GM12878 (cell line): ENCODE data around the gene HSPA4. TPM values are rescaled to one million over a fixed set of nuclear protein-coding genes. Genes with fewer than 3 reads are reported as not detected.
A peak's percentile ranks its signal among the peaks of the same experiment; 100 is the strongest.

Source experiments
- ATAC-seq: fragments of 200-7000 bp; cut with Tn5 transposase; 3 replicates; pipeline ENCODE4 v1.9.1; 2020; ENCODE audit warnings: mild to moderate bottlenecking, moderate library complexity
- BruUV-seq: library from RNA; stranded (reverse); fragments of 400-500 nt; replicated peaks from 2 replicates; lab custom pipeline; 2021; lab: Mats Ljungman, UMichigan
- CTCF ChIA-PET: fragments of 300-600 bp; sonication (Branson Sonifier 250); formaldehyde crosslinking; extraction: SDS; loops from one replicate; lab custom pipeline; 2021; ENCODE audit warnings: inconsistent platforms; lab: Yijun Ruan, JAX
- POLR2A ChIA-PET: fragments of 350-600 bp; formaldehyde crosslinking; extraction: SDS; loops from one replicate; lab custom pipeline; 2021; ENCODE audit warnings: inconsistent platforms; lab: Charles Lee
- RAD21 ChIA-PET: fragments of 300-600 bp; sonication (Branson Sonifier 250); formaldehyde crosslinking; loops from one replicate; lab custom pipeline; 2023; ENCODE audit warnings: antibody characterized with exemption; ENCODE audit not compliant: unreplicated experiment; lab: Charles Lee
- SMC1A ChIA-PET: fragments of 300-600 bp; sonication (Branson Sonifier 250); formaldehyde crosslinking; loops from one replicate; lab custom pipeline; 2023; ENCODE audit not compliant: unreplicated experiment, uncharacterized antibody; lab: Charles Lee
- DNase-seq: peaks from one replicate; pipeline ENCODE4 v3.0.0-alpha.2; 2011; ENCODE audit warnings: low read depth, low spot score
- FAIRE-seq: peaks from 3 replicates; lab custom pipeline; 2011; peaks lifted over from hg19 to GRCh38; lab: Jason Lieb, UNC
- H2AFZ ChIP-seq: 2 replicates; pipeline ENCODE4 v1.6.0; 2011; ENCODE audit warnings: low read depth, low read length, control low read depth; ENCODE audit not compliant: control insufficient read depth
- H3K27ac ChIP-seq: 2 replicates; pipeline ENCODE4 v1.5.1; 2011; ENCODE audit warnings: control low read depth; ENCODE audit not compliant: control insufficient read depth, insufficient read depth
- H3K27me3 ChIP-seq, 2 experiments: replicated peaks in 1 of 2; 2 replicates each; pipeline versions ENCODE4 v1.6.0 to v1.6.1; 2011; ENCODE audit warnings: low read length in 1 of 2; ENCODE audit not compliant: control insufficient read depth in 2 of 2, insufficient read depth in 2 of 2
- H3K36me3 ChIP-seq, 2 experiments: 2 replicates each; pipeline ENCODE4 v1.5.1; 2011; ENCODE audit warnings: low read length in 1 of 2; ENCODE audit not compliant: control insufficient read depth in 2 of 2, insufficient read depth in 2 of 2
- H3K4me1 ChIP-seq: 2 replicates; pipeline ENCODE4 v1.6.1; 2011; ENCODE audit warnings: mild to moderate bottlenecking, low read length, moderate library complexity, mixed read lengths; ENCODE audit not compliant: control insufficient read depth, insufficient read depth
- H3K4me2 ChIP-seq: 2 replicates; pipeline ENCODE4 v1.6.0; 2011; ENCODE audit warnings: control low read depth; ENCODE audit not compliant: control insufficient read depth, insufficient read depth
- H3K4me3 ChIP-seq: fragments of 200-600 bp; sonication (generic); 2 replicates; pipeline ENCODE4 v1.5.1; 2016
- H3K79me2 ChIP-seq: 2 replicates; pipeline ENCODE4 v1.6.0; 2011; ENCODE audit warnings: low read length; ENCODE audit not compliant: control insufficient read depth, insufficient read depth
- H3K9ac ChIP-seq: 2 replicates; pipeline ENCODE4 v1.8.0; 2011; ENCODE audit warnings: low read length, control low read depth, mixed read lengths; ENCODE audit not compliant: control insufficient read depth, insufficient read depth
- H3K9me3 ChIP-seq: replicated peaks from 3 replicates; pipeline ENCODE4 v1.5.1; 2011; ENCODE audit warnings: mild to moderate bottlenecking, low read length; ENCODE audit not compliant: control insufficient read depth, insufficient read depth
- H4K20me1 ChIP-seq: 2 replicates; pipeline ENCODE4 v1.6.0; 2011; ENCODE audit not compliant: control insufficient read depth, insufficient read depth
- BACH1 ChIP-seq: fragments of 450-650 bp; IDR thresholded peaks from 2 replicates; pipeline ENCODE4 v1.6.1; 2017; ENCODE audit warnings: mild to moderate bottlenecking, borderline replicate concordance
- BHLHE40 ChIP-seq, 2 experiments: fragments of 450-650 bp in 1 of 2; IDR thresholded peaks; 2 replicates each; pipeline ENCODE4 v1.6.1; 2011 to 2017; ENCODE audit warnings: low read depth in 2 of 2, borderline replicate concordance in 1 of 2, improper control_type of control experiment in 1 of 2, low read length in 1 of 2, mild to moderate bottlenecking in 1 of 2
- BRCA1 ChIP-seq: IDR thresholded peaks from 2 replicates; pipeline ENCODE4 v1.6.1; 2011; ENCODE audit warnings: low read depth, low read length, improper control_type of control experiment
- CEBPB ChIP-seq, 2 experiments: fragments of 150-350 bp in 1 of 2; IDR thresholded peaks; 2 replicates each; pipeline ENCODE4 v1.6.1; 2012 to 2014; ENCODE audit warnings: low read depth in 2 of 2, low read length in 2 of 2, borderline replicate concordance in 1 of 2, inconsistent platforms in 1 of 2
- CREB1 ChIP-seq: IDR thresholded peaks from 2 replicates; pipeline ENCODE4 v1.6.1; 2012; ENCODE audit warnings: low read depth, mild to moderate bottlenecking, inconsistent platforms
- ESRRA ChIP-seq: IDR thresholded peaks from 2 replicates; pipeline ENCODE4 v1.6.1; 2012; ENCODE audit warnings: mild to moderate bottlenecking, low read length, improper control_type of control experiment
- FOS ChIP-seq: IDR thresholded peaks from 3 replicates; pipeline ENCODE4 v1.6.1; 2011; ENCODE audit warnings: borderline replicate concordance; ENCODE audit not compliant: insufficient read length; ENCODE audit errors: extremely low read depth
- IRF5 ChIP-seq: fragments of 450-650 bp; IDR thresholded peaks from 2 replicates; pipeline ENCODE4 v1.6.1; 2017; ENCODE audit warnings: borderline replicate concordance
- KAT2A ChIP-seq: conservative IDR thresholded peaks from 2 replicates; pipeline ENCODE4 v1.6.1; 2011; ENCODE audit warnings: low read depth, low read length; ENCODE audit not compliant: control insufficient read depth
- MTA2 ChIP-seq: fragments of 450-650 bp; IDR thresholded peaks from 2 replicates; pipeline ENCODE4 v1.6.1; 2016; ENCODE audit warnings: low read depth, mild to moderate bottlenecking, moderate library complexity
- NFYA ChIP-seq: IDR thresholded peaks from 2 replicates; pipeline ENCODE4 v1.6.1; 2011; ENCODE audit warnings: low read depth, mild to moderate bottlenecking, low read length, improper control_type of control experiment, borderline replicate concordance
- POLR2AphosphoS2 ChIP-seq: IDR thresholded peaks from 2 replicates; pipeline ENCODE4 v1.6.1; 2011; ENCODE audit warnings: low read depth, mild to moderate bottlenecking, low read length, improper control_type of control experiment, moderate library complexity
- RBBP5 ChIP-seq: fragments of 200-600 bp; sonication (generic); conservative IDR thresholded peaks from 2 replicates; pipeline ENCODE4 v1.6.1; 2016
- RFX5 ChIP-seq: IDR thresholded peaks from 2 replicates; pipeline ENCODE4 v1.6.1; 2011; ENCODE audit warnings: low read depth, low read length, improper control_type of control experiment
- SMAD1 ChIP-seq: fragments of 450-650 bp; IDR thresholded peaks from 2 replicates; pipeline ENCODE4 v1.6.1; 2018; ENCODE audit warnings: mild to moderate bottlenecking, low read depth; ENCODE audit not compliant: partially characterized antibody
- SRF ChIP-seq, 2 experiments: IDR thresholded peaks; 2 replicates each; pipeline ENCODE4 v1.6.1; 2011; ENCODE audit warnings: low read depth in 2 of 2, low read length in 2 of 2, mild to moderate bottlenecking in 1 of 2, moderate library complexity in 1 of 2
- ZNF217 ChIP-seq: fragments of 450-650 bp; IDR thresholded peaks from 2 replicates; pipeline ENCODE4 v1.6.1; 2017; ENCODE audit warnings: antibody characterized with exemption, mild to moderate bottlenecking
- ZSCAN29 ChIP-seq: fragments of 450-650 bp; IDR thresholded peaks from 2 replicates; pipeline ENCODE4 v1.6.1; 2017; ENCODE audit warnings: mild to moderate bottlenecking, moderate library complexity
- WGBS: methylation state at CpG from one replicate; pipeline ENCODE4 v1.1.6; 2016; ENCODE audit warnings: low lambda C conversion rate; ENCODE audit not compliant: insufficient replicate concordance, insufficient coverage; ENCODE audit errors: missing lambda C conversion rate; 5-methylcytosine and 5-hydroxymethylcytosine counted together
- in situ Hi-C: fragments of 300-500 bp; cut with MboI; formaldehyde crosslinking; loops from 9 replicates; pipeline ENCODE4 v1.14.3; 2018; ENCODE audit warnings: mixed read lengths
- intact Hi-C: fragments of 100-400 bp; cut with micrococcal nuclease; formaldehyde crosslinking; loops from one replicate; pipeline ENCODE4 v1.14.2; 2022; ENCODE audit not compliant: unreplicated experiment
- polyA plus RNA-seq, 11 experiments: library from polyadenylated mRNA; depleted of rRNA in 4 of 11; unstranded in 6 of 11; stranded (reverse) in 5 of 11; fragments of >200 nt; fragmentation: Nextera tagmentation in 4 of 11; fragmentation: Illumina TruSeq in 1 of 11; extraction: Ambion mirVana in 4 of 11; extraction: Trizol in 1 of 11; gene quantifications; 1 replicate in 1 of 11; 2 replicates in 10 of 11; pipeline versions ENCODE4 v1.2.1 to v1.2.3, GENCODE V29; 2011 to 2016; ENCODE audit warnings: inconsistent platforms in 2 of 11, missing spikeins in 2 of 11, low read depth in 1 of 11
- total RNA-seq, 4 experiments: library from RNA; depleted of rRNA in 3 of 4; stranded (reverse); fragments of >200 nt in 3 of 4; fragmentation: Illumina TruSeq in 1 of 4; extraction: Trizol in 1 of 4; gene quantifications; 2 replicates each; pipeline versions ENCODE4 v1.2.1 to v1.2.3, GENCODE V29; 2013 to 2021
- TF ChIP-seq, protein P1 (sequence below): fragments of 150-350 bp; IDR thresholded peaks from 2 replicates; pipeline ENCODE4 v1.6.1; 2016; ENCODE audit warnings: low read depth, low read length

HSPA4 gene
- total and polyA plus RNA-seq, 10 of the 15 experiments (the other 5 are each of a cell fraction or from before 2014, with no cell fraction given): 61.6 to 234 (median 116) TPM

DNA sequence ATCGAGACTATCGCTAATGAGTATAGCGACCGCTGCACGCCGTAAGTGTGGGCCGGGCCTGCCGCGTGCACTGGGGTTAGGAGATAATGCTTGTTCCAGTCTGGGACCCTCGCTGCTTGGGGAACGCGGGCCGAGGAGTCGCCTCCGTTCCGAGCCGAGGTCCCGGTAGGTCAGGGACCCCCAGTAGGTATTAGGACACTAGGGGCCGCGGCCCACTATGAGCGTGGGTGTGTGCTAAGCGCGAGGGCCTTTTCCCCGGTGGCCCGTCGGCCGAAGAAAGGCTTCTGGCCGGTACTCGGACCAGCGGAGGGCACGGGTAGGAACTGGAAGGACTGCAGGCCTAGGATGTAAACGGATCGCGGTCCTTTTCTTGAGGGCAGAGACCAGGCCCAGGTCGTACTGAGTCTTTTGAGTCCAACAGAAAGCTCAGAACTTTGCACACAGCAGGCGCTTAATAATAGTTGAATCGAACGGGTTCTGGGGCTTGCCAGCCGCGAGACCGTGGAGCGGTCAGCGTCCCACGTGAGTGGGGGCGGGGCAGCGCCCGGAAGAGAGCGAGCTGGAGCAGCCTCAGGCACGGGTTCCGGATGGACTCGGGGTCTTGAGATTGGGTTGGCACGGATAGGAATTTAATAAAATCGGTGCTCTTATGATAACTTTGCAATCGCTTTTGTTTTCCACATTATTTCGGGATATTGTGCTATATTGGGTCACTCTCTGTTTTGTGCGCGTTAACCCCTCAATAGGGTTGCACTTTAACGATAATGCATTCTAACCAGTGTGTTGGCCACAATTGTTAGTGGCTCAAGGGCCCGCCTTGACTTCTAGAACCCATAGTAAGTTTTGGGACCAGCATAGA, 733 bp downstream of the HSPA4 start:
- ChIA-PET POLR2A (interaction anchor here (0.5 to 4.6 kb wide), 11 partner anchors 10 to 979 kb away, joined by 3 to 24 read pairs (median 5); partner anchors contain the start of genes AFF4 and ZCCHC10), SMC1A (interaction anchor here (0.7 to 2.8 kb wide), 5 partner anchors 23 to 90 kb away, joined by 3 to 9 read pairs (median 3); partner anchors contain the start of gene AFF4), CTCF (interaction anchor here (1.2 kb wide), 1 partner anchor 408 kb away, joined by 4 read pairs; no protein-coding TSS in a partner anchor), RAD21 (interaction anchor here (0.6 to 1.9 kb wide), 5 partner anchors 50 to 276 kb away, joined by 3 to 5 read pairs (median 4); partner anchors contain the start of gene SEPTIN8)
- H3K4me2 ChIP-seq: peak overlapping the region; percentile 80
- DNase-seq (no peak), ATAC-seq (peak; percentile 73), FAIRE-seq (no peak)
- TSS peak; percentile 62 for BruUV-seq
- H2AFZ ChIP-seq: peak overlapping the region; percentile 57
- peak overlapping the region; percentile 99 for H3K27ac ChIP-seq
- H3K27me3 ChIP-seq: no peaks in the 10 kb centered on the region
- no peaks in the 10 kb centered on the region for H4K20me1 ChIP-seq
- 0 out of 4 replicates have a peak, but pooled peaks cover 0 to 4% of the 10 kb centered on the region in 2 experiments for H3K36me3 ChIP-seq
- intact Hi-C loops (loop anchor here (5.0 kb wide), 1 partner anchor 90 kb away; the partner anchor contains the start of gene AFF4), in situ Hi-C loops (no loop called here)
- no peaks in the 10 kb centered on the region for H3K9me3 ChIP-seq
- peak overlapping the region; percentile 100 for H3K9ac ChIP-seq
- peaks cover 69% of the 10 kb centered on the region for H3K79me2 ChIP-seq
- no peaks in the 10 kb centered on the region; the same call in 1 of the 2 replicates for H3K4me1 ChIP-seq
- WGBS: under 1% methylated on average over 59 of the region's 59 CpGs
- peak overlapping the region; percentile 94 for H3K4me3 ChIP-seq
- TF ChIP-seq BACH1: peak; percentile 9; the same call in 1 of the 2 replicates
- TF ChIP-seq CEBPB (IDR thresholded peaks at IDR 0.05; ENCODE audit: borderline replicate concordance in 1 of 2, low read depth in 2 of 2, low read length in 2 of 2): no peak
- no peak for TF ChIP-seq NFYA
- no peak for TF ChIP-seq IRF5
- TF ChIP-seq, protein P1, sequence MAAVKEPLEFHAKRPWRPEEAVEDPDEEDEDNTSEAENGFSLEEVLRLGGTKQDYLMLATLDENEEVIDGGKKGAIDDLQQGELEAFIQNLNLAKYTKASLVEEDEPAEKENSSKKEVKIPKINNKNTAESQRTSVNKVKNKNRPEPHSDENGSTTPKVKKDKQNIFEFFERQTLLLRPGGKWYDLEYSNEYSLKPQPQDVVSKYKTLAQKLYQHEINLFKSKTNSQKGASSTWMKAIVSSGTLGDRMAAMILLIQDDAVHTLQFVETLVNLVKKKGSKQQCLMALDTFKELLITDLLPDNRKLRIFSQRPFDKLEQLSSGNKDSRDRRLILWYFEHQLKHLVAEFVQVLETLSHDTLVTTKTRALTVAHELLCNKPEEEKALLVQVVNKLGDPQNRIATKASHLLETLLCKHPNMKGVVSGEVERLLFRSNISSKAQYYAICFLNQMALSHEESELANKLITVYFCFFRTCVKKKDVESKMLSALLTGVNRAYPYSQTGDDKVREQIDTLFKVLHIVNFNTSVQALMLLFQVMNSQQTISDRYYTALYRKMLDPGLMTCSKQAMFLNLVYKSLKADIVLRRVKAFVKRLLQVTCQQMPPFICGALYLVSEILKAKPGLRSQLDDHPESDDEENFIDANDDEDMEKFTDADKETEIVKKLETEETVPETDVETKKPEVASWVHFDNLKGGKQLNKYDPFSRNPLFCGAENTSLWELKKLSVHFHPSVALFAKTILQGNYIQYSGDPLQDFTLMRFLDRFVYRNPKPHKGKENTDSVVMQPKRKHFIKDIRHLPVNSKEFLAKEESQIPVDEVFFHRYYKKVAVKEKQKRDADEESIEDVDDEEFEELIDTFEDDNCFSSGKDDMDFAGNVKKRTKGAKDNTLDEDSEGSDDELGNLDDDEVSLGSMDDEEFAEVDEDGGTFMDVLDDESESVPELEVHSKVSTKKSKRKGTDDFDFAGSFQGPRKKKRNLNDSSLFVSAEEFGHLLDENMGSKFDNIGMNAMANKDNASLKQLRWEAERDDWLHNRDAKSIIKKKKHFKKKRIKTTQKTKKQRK: no peak
- TF ChIP-seq BHLHE40 (IDR thresholded peaks at IDR 0.05; ENCODE audit: borderline replicate concordance in 1 of 2, low read depth in 2 of 2, low read length in 1 of 2): peak; percentile 95
- TF ChIP-seq MTA2: no peak
- no peak for TF ChIP-seq CREB1
- no peak for TF ChIP-seq ZNF217
- no peak for TF ChIP-seq RFX5
- TF ChIP-seq POLR2AphosphoS2: no peak
- no peak for TF ChIP-seq RBBP5
- no peak for TF ChIP-seq SRF (IDR thresholded peaks at IDR 0.05; ENCODE audit: low read depth in 2 of 2, low read length in 2 of 2)
- TF ChIP-seq SMAD1: no peak
- TF ChIP-seq FOS: no peak
- no peak for TF ChIP-seq KAT2A
- TF ChIP-seq ZSCAN29: no peak
- TF ChIP-seq BRCA1: no peak
- no peak for TF ChIP-seq ESRRA
